ENCODE results near the gene CRYAB. TPM values are rescaled to one million over a fixed set of nuclear protein-coding genes. Genes with fewer than 3 reads are reported as not detected.

The CRYAB gene
- total RNA-seq, 2 donors from 2014 or later = 59.0 to 80.1 TPM

GRCh38 chr11:111879637-111879960 is 32.0 kb downstream of the CRYAB start:
- Histone ChIP-seq H3K4me3 (peak overlapping the region; percentile 47 to 55), H3K27me3 (replicated peaks; ENCODE audit: insufficient read depth) (no peaks in the 10 kb centered on the region), H3K9me3 (no peaks in the 10 kb centered on the region), H3K4me1 (replicated peaks) (no peaks in the 10 kb centered on the region), H3K36me3 (no peaks in the 10 kb centered on the region), H3K27ac (peak overlapping the region; percentile 97)
- intact Hi-C loops (cut with DNase I) = loop anchor here (1.0 to 5.0 kb wide), 4 partner anchors 32 to 208 kb away; partner anchors contain the start of genes CRYAB, SDHD and TIMM8B
- no peak for DNase-seq (ENCODE audit: low spot score)
- WGBS = 30% methylated on average over 6 of the region's 6 CpGs
- TF ChIP-seq POLR2A (IDR thresholded peaks at IDR 0.05) (no peak), CTCF (IDR thresholded peaks at IDR 0.05) (no peak), POLR2AphosphoS5 (IDR thresholded peaks at IDR 0.05) (no peak)

- intact Hi-C loops (cut with DNase I) = loop anchor here (1.0 to 5.0 kb wide), 4 partner anchors 32 to 208 kb away; partner anchors contain the start of genes CRYAB, SDHD and TIMM8B
Observed at GRCh38 chr11:111878849-111879636, 32.5 kb downstream of the CRYAB start, which contains the start of the genes CFAP68 and FDXACB1. TSS of gene CFAP68 (plus strand) at chr11:111879541. CDS start at chr11:111879561, 20 bp downstream. TSS of gene FDXACB1 (minus strand) at chr11:111879165. CDS start at chr11:111879132, 33 bp downstream.

GRCh38 chr11:111878385-111878848 is 33.2 kb downstream of the CRYAB start:
- TF ChIP-seq CTCF (IDR thresholded peaks at IDR 0.05) (no peak), POLR2A (IDR thresholded peaks at IDR 0.05) (no peak), POLR2AphosphoS5 (IDR thresholded peaks at IDR 0.05) (no peak)
- H3K36me3 ChIP-seq = no peaks in the 10 kb centered on the region
- H3K27me3 ChIP-seq (replicated peaks; ENCODE audit: insufficient read depth) = no peaks in the 10 kb centered on the region
- intact Hi-C loops (cut with DNase I) = loop anchor here (2.0 to 5.0 kb wide), 3 partner anchors 49 to 209 kb away; partner anchors contain the start of genes SDHD and TIMM8B
- H3K4me3 ChIP-seq = peak overlapping the region; percentile 47 to 55
- WGBS = 1% methylated on average over 13 of the region's 13 CpGs
- DNase-seq (ENCODE audit: low spot score) = no peak
- peak overlapping the region; percentile 97 for H3K27ac ChIP-seq
- H3K4me1 ChIP-seq (replicated peaks) = no peaks in the 10 kb centered on the region
- H3K9me3 ChIP-seq = no peaks in the 10 kb centered on the region

More at GRCh38 chr11:111878849-111879636, 32.5 kb downstream of the CRYAB start, which contains the start of the genes CFAP68 and FDXACB1:
- Histone ChIP-seq H3K4me3 (peak within 1 kb of the TSS; percentile 47 to 55), H3K27ac (peak within 1 kb of the TSS; percentile 97), H3K9me3 (no peaks in the 10 kb centered on the region), H3K4me1 (replicated peaks) (no peaks in the 10 kb centered on the region), H3K36me3 (no peaks in the 10 kb centered on the region), H3K27me3 (replicated peaks; ENCODE audit: insufficient read depth) (no peaks in the 10 kb centered on the region)
- TF ChIP-seq POLR2A (IDR thresholded peaks at IDR 0.05) (peak; percentile 30), CTCF (IDR thresholded peaks at IDR 0.05) (peak; percentile 93 to 100 (median 97)), POLR2AphosphoS5 (IDR thresholded peaks at IDR 0.05) (peak; percentile 97)
- under 1% methylated on average over 55 of the region's 55 CpGs for WGBS
- peak; percentile 98 for DNase-seq (ENCODE audit: low spot score)

- 53% methylated on average over 5 of the region's 5 CpGs for WGBS
- DNase-seq (ENCODE audit: low spot score) = no peak
- Histone ChIP-seq H3K4me3 (peak overlapping the region; percentile 53 to 80), H3K27ac (peak overlapping the region; percentile 82 to 84), H3K9me3 (no peaks in the 10 kb centered on the region), H3K27me3 (replicated peaks; ENCODE audit: insufficient read depth) (no peaks in the 10 kb centered on the region), H3K4me1 (replicated peaks) (no peaks in the 10 kb centered on the region), H3K36me3 (no peaks in the 10 kb centered on the region)
- intact Hi-C loops (cut with DNase I) = no loop called here
- TF ChIP-seq CTCF (IDR thresholded peaks at IDR 0.05) (no peak), POLR2AphosphoS5 (IDR thresholded peaks at IDR 0.05) (no peak), POLR2A (IDR thresholded peaks at IDR 0.05) (no peak)
Observed at GRCh38 chr11:111871693-111872161, 39.8 kb downstream of the CRYAB start.

All from prostate gland (tissue), 2 donors.